ENCODE results near the gene XXYLT1.

Gene XXYLT1

DNA sequence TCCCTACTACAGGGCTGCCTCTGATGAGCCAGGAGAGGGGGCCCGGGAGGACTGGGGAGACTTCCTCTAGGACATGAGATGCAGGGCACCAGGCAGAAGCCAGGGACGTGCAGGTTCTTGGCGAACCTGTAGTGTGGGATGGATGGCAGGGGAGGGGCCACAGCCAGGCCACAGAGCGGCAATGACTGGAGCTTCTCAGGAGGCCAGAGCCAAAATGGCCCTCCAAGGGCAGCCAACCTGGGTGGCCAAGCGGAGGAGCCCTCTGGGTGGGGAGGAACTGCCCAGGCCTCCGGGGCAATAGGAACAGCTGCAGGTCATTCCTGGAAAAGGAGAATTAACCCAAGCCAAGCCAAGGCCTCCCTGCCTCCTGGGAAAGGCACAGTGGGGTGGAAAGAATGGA, 224.5 kb downstream of the XXYLT1 start:
- no peak overlapping the region for H3K27ac ChIP-seq (ENCODE audit: poor library complexity, severe bottlenecking)
- H3K36me3 ChIP-seq (ENCODE audit: low read depth) = no peaks in the 10 kb centered on the region
- H3K4me3 ChIP-seq (ENCODE audit: severe bottlenecking) = no peak overlapping the region
- ATAC-seq (ENCODE audit: low read depth) = no peak
- H3K9me3 ChIP-seq (ENCODE audit: severe bottlenecking) = no peaks in the 10 kb centered on the region
- peaks cover 10% of the 10 kb centered on the region for H3K4me1 ChIP-seq (ENCODE audit: insufficient read depth, poor library complexity, severe bottlenecking)
- no peak for TF ChIP-seq CTCF (IDR thresholded peaks at IDR 0.05; ENCODE audit: poor library complexity, severe bottlenecking)
- DNase-seq (ENCODE audit: low spot score) = no peak
- no peaks in the 10 kb centered on the region for H3K27me3 ChIP-seq (ENCODE audit: insufficient read depth, poor library complexity, severe bottlenecking)

GRCh38 chr3:195045481-195046210, 225.3 kb downstream of the XXYLT1 start:
- DNase-seq (ENCODE audit: low spot score) (no peak), ATAC-seq (ENCODE audit: low read depth) (no peak)
- TF ChIP-seq CTCF (IDR thresholded peaks at IDR 0.05; ENCODE audit: poor library complexity, severe bottlenecking) = no peak
- peaks cover 18% of the 10 kb centered on the region for H3K4me1 ChIP-seq (ENCODE audit: insufficient read depth, poor library complexity, severe bottlenecking)
- H3K36me3 ChIP-seq (ENCODE audit: low read depth) = no peaks in the 10 kb centered on the region
- H3K27me3 ChIP-seq (ENCODE audit: insufficient read depth, poor library complexity, severe bottlenecking) = no peaks in the 10 kb centered on the region
- H3K9me3 ChIP-seq (ENCODE audit: severe bottlenecking) = no peaks in the 10 kb centered on the region
- H3K4me3 ChIP-seq (ENCODE audit: severe bottlenecking) = no peak overlapping the region
- H3K27ac ChIP-seq (ENCODE audit: poor library complexity, severe bottlenecking) = no peak overlapping the region

GRCh38 chr3:195044411-195044810, 226.5 kb downstream of the XXYLT1 start:
- Histone ChIP-seq H3K4me1 (ENCODE audit: insufficient read depth, poor library complexity, severe bottlenecking) (peaks cover 18% of the 10 kb centered on the region), H3K36me3 (ENCODE audit: low read depth) (no peaks in the 10 kb centered on the region), H3K9me3 (ENCODE audit: severe bottlenecking) (no peaks in the 10 kb centered on the region), H3K27me3 (ENCODE audit: insufficient read depth, poor library complexity, severe bottlenecking) (no peaks in the 10 kb centered on the region), H3K27ac (ENCODE audit: poor library complexity, severe bottlenecking) (no peak overlapping the region), H3K4me3 (ENCODE audit: severe bottlenecking) (no peak overlapping the region)
- no peak for DNase-seq (ENCODE audit: low spot score)
- no peak for TF ChIP-seq CTCF (IDR thresholded peaks at IDR 0.05; ENCODE audit: poor library complexity, severe bottlenecking)
- no peak for ATAC-seq (ENCODE audit: low read depth)

DNA sequence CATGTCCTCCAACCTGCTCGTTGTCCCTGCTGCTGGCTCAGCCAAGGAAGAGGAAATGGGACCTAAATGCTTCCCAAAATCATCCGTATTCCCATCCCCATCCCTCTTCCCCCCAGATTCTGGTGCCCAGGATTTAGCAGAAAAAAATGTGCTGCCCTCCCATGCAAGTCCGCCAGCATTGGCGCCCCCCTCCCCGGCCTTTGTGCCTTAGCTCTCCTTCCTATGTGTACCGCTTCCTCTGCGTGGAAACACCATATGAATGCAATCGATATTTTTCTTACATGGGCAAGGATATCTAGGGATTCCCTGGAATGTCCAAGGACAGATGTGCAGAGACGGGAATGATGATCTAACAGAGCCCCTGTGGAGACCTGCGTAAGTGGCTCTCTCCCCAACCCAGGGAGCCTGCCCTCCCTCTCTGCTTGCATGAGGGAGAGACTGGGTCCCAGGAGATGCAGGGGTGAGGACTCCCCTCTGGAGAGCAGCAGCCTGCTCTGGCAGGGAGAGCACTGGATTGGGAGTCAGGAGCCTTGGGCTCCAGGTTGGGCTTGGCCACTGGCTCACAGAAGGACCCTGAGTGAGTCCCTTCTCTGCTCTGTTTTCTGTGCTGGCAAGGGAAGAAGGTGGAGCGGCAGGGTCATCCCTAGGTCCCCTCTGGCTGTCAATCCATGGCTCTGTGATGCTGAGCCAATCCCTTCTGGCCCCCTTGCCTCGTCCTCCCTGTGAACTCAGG, 227.2 kb downstream of the XXYLT1 start:
- no peaks in the 10 kb centered on the region for H3K36me3 ChIP-seq (ENCODE audit: low read depth)
- TF ChIP-seq CTCF (IDR thresholded peaks at IDR 0.05; ENCODE audit: poor library complexity, severe bottlenecking) = no peak
- H3K9me3 ChIP-seq (ENCODE audit: severe bottlenecking) = no peaks in the 10 kb centered on the region
- peaks cover 18% of the 10 kb centered on the region for H3K4me1 ChIP-seq (ENCODE audit: insufficient read depth, poor library complexity, severe bottlenecking)
- no peak for ATAC-seq (ENCODE audit: low read depth)
- no peaks in the 10 kb centered on the region for H3K27me3 ChIP-seq (ENCODE audit: insufficient read depth, poor library complexity, severe bottlenecking)
- DNase-seq (ENCODE audit: low spot score) = no peak
- no peak overlapping the region for H3K27ac ChIP-seq (ENCODE audit: poor library complexity, severe bottlenecking)
- no peak overlapping the region for H3K4me3 ChIP-seq (ENCODE audit: severe bottlenecking)

Data from RWPE2 (cell line).